Measurements from ENCODE around the gene NCOR1. TPM values are rescaled to one million over a fixed set of nuclear protein-coding genes. Genes with fewer than 3 reads are reported as not detected.

NCOR1 gene
- total RNA-seq, 1 experiment from 2014 or later = 83.8 TPM

- no peak overlapping the region for H3K27ac ChIP-seq (ENCODE audit: low read length)
- no peaks in the 10 kb centered on the region for H3K27me3 ChIP-seq (ENCODE audit: control insufficient read depth, insufficient read depth, low read length)
- H3K36me3 ChIP-seq (ENCODE audit: control insufficient read depth, insufficient read depth, low read length) = peaks cover 26% of the 10 kb centered on the region; the same call in 1 of the 2 replicates
- BruUV-seq (replicated peaks) = no TSS peak
- no peak overlapping the region for H3K4me3 ChIP-seq (ENCODE audit: low read depth in 2 of 2, low read length in 2 of 2)
- TF ChIP-seq, protein P1, sequence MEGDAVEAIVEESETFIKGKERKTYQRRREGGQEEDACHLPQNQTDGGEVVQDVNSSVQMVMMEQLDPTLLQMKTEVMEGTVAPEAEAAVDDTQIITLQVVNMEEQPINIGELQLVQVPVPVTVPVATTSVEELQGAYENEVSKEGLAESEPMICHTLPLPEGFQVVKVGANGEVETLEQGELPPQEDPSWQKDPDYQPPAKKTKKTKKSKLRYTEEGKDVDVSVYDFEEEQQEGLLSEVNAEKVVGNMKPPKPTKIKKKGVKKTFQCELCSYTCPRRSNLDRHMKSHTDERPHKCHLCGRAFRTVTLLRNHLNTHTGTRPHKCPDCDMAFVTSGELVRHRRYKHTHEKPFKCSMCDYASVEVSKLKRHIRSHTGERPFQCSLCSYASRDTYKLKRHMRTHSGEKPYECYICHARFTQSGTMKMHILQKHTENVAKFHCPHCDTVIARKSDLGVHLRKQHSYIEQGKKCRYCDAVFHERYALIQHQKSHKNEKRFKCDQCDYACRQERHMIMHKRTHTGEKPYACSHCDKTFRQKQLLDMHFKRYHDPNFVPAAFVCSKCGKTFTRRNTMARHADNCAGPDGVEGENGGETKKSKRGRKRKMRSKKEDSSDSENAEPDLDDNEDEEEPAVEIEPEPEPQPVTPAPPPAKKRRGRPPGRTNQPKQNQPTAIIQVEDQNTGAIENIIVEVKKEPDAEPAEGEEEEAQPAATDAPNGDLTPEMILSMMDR (IDR thresholded peaks at IDR 0.05) = no peak
- no peak for TF ChIP-seq REST (IDR thresholded peaks at IDR 0.05; ENCODE audit: insufficient read depth in 1 of 2, low read depth in 2 of 2, low read length in 1 of 2)
- TF ChIP-seq POLR2AphosphoS5 (IDR thresholded peaks at IDR 0.05; ENCODE audit: low read depth, low read length) = no peak
- no peak for TF ChIP-seq SIN3A (IDR thresholded peaks at IDR 0.05; ENCODE audit: borderline replicate concordance, insufficient read depth, low read depth, low read length)
- TF ChIP-seq TCF7L2 (IDR thresholded peaks at IDR 0.05; ENCODE audit: low read depth, low read length) = no peak
- in situ Hi-C loops (cut with HindIII; ENCODE audit: low pct_unique_long_range_greater_than_20kb, low sequenced_read_pairs) = no loop called here
- intact Hi-C loops (cut with micrococcal nuclease; ENCODE audit: unreplicated experiment) = no loop called here
- CTCF ChIA-PET = no interaction called here
- ATAC-seq (no peak), DNase-seq (ENCODE audit: low read depth, low spot score) (no peak)
- H3K4me1 ChIP-seq (ENCODE audit: control insufficient read depth, insufficient read depth, low read length) = no peaks in the 10 kb centered on the region
- H3K9me3 ChIP-seq (ENCODE audit: control insufficient read depth, insufficient read depth, low read depth, low read length) = no peaks in the 10 kb centered on the region
- POLR2A ChIA-PET = no interaction called here
These were observed 74.5 kb downstream of the NCOR1 start for GRCh38 chr17:16140854-16141253.

- CTCF ChIA-PET = no interaction called here
- in situ Hi-C loops (cut with HindIII; ENCODE audit: low pct_unique_long_range_greater_than_20kb, low sequenced_read_pairs) (no loop called here), intact Hi-C loops (cut with micrococcal nuclease; ENCODE audit: unreplicated experiment) (no loop called here)
- DNase-seq (ENCODE audit: low read depth, low spot score) = no peak
- no peak overlapping the region for H3K27ac ChIP-seq (ENCODE audit: low read length)
- no peak overlapping the region for H3K4me3 ChIP-seq (ENCODE audit: low read depth in 2 of 2, low read length in 2 of 2)
- no peaks in the 10 kb centered on the region for H3K4me1 ChIP-seq (ENCODE audit: control insufficient read depth, insufficient read depth, low read length)
- H3K36me3 ChIP-seq (ENCODE audit: control insufficient read depth, insufficient read depth, low read length) = peaks cover 18% of the 10 kb centered on the region
- H3K9me3 ChIP-seq (ENCODE audit: control insufficient read depth, insufficient read depth, low read depth, low read length) = no peaks in the 10 kb centered on the region
- POLR2A ChIA-PET = no interaction called here
- H3K27me3 ChIP-seq (ENCODE audit: control insufficient read depth, insufficient read depth, low read length) = no peaks in the 10 kb centered on the region
- TF ChIP-seq, protein P1 (IDR thresholded peaks at IDR 0.05) = no peak
- TF ChIP-seq TCF7L2 (IDR thresholded peaks at IDR 0.05; ENCODE audit: low read depth, low read length) (no peak), POLR2AphosphoS5 (IDR thresholded peaks at IDR 0.05; ENCODE audit: low read depth, low read length) (no peak), REST (IDR thresholded peaks at IDR 0.05; ENCODE audit: insufficient read depth in 1 of 2, low read depth in 2 of 2, low read length in 1 of 2) (no peak), SIN3A (IDR thresholded peaks at IDR 0.05; ENCODE audit: borderline replicate concordance, insufficient read depth, low read depth, low read length) (no peak)
- no peak for ATAC-seq
- no TSS peak for BruUV-seq (replicated peaks)
These were observed 79.9 kb downstream of the NCOR1 start for GRCh38 chr17:16135461-16135860.
